ENCODE results near the gene UBE2O.

Gene UBE2O

DNA sequence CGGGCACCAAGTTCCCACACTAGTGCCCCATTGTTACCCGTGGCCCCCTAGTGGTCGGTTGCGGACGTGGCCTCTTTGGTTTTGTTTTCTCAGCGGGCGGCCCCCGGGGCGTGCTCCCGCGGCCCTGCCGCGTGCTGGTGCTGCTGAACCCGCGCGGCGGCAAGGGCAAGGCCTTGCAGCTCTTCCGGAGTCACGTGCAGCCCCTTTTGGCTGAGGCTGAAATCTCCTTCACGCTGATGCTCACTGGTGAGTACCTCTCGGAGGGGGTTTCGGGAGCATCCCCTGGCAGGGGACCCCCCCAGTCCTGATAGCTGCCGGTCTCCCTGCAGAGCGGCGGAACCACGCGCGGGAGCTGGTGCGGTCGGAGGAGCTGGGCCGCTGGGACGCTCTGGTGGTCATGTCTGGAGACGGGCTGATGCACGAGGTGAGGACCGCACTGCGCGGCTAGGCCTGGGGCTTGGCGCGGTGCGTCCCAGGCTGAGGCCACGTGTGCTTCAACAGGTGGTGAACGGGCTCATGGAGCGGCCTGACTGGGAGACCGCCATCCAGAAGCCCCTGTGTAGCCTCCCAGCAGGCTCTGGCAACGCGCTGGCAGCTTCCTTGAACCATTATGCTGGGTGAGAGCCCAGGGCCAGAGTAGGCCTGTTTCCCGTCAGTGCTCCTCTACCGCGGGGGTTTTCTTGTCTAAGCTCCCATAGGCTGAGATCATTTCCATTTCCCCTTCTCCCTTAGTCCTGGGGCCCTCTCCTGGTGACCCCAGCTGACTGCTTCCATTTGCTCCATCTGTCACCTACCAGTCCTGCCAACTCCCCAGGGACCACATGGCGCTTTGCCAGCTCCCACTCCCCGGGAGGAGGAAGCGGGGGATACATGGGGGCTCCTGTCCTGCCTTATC lies 66.8 kb downstream of the UBE2O start:
- DNase-seq, result peak; percentile 85

- peak; percentile 55 for DNase-seq
These were observed 67.7 kb downstream of the UBE2O start for GRCh38 chr17:76384987-76385891.

GRCh38 chr17:76384222-76384986 lies 68.5 kb downstream of the UBE2O start, which contains the start of gene SPHK1:
TSS of gene SPHK1 (plus strand) at chr17:76384609. CDS start at chr17:76385645, 1,036 bp downstream.
- peak; percentile 72 for DNase-seq

DNA sequence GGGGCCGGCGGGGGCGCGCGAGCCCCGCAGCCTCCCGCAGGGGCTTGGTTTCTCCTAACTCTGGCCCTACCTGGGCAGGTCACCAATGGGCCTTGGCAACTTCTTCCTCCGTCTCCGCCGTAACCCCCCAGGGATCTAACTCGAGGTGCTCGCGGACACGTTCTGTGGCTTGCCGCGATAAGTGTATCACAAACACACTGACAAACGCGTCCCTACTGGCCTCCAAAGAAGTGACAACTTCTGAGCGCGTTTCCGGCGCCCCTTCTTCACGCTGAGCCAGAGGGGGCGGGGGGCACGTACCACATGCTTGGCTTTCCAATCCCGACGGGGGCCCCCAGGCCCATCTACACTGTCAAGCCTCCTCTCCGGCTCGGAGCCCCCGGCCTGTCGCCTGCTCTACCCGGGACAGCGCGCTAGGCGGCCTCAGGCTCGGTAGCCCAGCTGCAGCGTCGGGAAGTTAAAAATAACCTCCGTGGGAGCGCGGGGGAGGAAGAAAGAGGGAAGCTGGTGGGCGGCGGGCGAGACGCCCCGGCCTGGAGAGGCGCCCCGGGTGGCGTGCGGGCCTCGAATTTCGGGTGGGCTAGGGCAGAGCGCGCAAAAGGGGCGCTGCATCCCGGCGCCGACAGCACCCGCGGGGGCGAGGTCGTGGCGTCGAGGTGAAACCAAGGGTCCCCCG lies 69.3 kb downstream of the UBE2O start:
- peak; percentile 54 for DNase-seq

DNA sequence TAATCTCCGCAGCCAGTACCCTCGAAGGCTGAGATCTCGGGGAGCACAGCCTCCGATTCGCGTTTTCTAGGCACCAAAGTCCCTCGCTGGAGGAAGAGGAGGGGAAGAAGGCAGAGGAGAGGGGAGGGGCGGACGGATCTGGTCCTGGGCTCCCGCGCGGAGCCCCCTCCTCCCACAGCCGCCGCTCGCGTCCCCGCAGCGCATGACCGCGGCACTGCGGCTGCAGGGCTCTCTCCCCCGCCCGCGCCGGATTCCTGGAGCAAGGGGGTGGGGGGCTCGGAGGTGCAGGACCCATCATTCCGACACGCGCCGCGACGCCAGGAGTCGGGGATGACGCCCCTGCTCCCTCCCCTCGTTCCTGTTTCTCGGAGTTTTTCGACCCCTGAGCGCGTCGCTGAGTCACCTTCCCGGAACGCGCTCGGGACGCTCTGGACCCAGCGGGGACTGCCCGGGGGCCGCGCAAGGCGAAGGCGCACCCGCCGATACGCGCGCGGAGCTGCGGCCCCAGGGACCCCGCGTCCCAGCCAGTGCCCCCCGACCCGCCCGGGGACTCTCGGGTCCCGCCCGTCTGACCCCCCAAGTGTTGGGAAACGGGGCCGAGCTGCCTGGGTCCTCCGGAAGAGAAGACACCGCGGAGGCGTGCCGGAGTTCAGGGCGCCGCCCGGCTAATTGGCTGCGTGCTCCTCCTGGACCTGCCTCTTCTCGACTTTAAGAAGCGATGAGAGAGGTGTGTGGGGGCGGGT lies 70.0 kb downstream of the UBE2O start:
- DNase-seq, result peak; percentile 68

DNA sequence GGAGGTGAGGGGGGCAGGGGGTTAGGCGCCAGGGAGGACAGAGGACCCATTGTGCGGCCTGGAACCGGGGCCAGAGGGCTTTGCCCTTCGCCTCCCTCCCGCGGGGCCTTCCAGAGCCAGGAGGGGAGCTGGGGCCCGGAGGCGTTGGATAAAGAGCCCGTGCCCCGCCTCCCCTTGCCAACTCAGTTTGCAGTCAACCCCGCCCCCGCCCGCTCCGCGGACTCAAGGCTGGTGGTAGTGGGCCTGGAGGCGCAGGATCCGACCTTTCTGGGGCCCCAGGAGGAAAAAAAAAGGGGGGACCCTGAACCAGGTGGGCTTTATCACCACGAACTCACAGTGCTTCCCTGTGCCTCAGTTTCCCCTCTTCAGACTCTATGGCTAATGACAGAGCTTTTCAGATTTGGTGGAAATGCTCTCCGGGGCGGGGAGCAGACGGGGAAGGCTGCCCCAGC lies 70.6 kb downstream of the UBE2O start:
- peak; percentile 46 for DNase-seq

- DNase-seq, result no peak
These were observed 71.2 kb downstream of the UBE2O start for GRCh38 chr17:76381633-76382350.

DNA sequence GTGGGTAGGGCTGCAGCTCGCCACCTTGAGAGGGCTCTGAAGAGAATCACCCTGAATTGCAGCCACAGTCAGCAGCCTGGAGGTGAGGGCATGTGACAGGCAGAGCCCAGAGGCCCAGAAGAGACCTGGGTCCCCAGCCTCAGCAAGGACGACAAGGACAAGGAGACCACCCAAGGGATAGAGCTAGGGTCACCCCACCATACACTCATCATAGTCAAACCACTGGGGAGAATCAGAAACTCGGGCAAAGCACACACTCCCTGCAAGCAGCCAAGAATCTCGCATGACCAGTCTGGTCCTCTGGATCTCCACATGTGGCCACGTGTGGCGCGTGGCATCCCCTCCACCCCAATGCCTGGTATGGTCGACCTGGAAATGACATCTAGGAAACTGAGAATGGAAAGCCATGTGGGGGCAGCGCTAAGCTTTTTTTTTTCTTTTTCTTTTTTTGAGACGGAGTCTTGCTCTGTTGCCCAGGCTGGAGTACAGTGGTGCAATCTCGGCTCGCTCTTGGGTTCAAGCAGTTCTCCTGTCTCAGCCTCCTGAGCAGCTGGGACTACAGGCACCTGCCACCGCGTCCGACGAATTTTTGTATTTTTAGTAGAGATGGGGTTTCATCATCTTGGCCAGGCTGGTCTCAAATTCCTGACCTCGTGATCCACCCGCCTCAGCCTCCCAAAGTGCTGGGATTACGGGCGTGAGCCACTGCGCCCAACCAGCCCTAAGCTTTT lies 73.1 kb downstream of the UBE2O start:
- no peak for DNase-seq

- no peak for DNase-seq
These were observed 73.7 kb downstream of the UBE2O start for GRCh38 chr17:76379275-76379641.

GRCh38 chr17:76378548-76379274 lies 74.2 kb downstream of the UBE2O start:
- no peak for DNase-seq

DNA sequence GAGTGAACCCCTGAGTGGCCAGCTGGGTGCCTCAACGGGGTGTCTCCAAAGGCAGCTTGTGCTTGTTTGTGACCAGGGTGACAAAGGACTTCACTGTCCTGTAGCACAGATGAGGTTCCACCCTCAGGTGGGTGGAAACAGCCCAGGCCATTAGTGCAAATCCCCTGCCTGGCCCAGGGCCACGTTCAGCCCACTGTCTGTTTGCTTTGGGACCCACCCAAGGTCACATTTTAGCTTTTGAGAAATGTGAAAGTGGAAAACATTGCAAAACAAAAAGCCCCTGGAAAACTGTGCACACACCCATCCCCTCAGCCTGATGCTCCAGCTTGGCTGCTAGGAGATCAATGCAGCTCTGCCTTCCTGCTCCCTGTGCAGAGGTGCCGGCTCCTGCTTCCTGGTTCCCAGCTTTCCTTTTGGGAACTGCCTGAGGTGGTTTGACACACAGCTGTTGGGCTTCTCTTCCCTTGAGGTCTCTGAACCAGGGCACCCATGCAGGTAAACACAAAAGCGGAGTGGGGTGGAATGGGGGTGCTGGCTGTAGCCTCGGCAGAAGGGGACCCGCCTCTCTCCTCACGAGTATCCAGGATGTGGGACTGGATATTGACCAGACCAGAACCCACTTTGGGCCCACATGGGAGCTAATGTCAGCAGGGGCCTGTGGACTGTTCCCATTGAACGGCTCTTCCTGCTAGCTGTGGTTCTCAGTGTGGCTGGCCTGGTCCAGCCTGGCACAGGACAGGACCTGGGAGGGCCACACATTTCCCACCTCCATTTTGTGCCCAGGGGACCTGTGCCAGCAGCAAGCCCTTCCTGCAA lies 76.4 kb downstream of the UBE2O start:
- no peak for DNase-seq

GRCh38 chr17:76371656-76372628 lies 81.0 kb downstream of the UBE2O start:
- DNase-seq, result no peak

DNA sequence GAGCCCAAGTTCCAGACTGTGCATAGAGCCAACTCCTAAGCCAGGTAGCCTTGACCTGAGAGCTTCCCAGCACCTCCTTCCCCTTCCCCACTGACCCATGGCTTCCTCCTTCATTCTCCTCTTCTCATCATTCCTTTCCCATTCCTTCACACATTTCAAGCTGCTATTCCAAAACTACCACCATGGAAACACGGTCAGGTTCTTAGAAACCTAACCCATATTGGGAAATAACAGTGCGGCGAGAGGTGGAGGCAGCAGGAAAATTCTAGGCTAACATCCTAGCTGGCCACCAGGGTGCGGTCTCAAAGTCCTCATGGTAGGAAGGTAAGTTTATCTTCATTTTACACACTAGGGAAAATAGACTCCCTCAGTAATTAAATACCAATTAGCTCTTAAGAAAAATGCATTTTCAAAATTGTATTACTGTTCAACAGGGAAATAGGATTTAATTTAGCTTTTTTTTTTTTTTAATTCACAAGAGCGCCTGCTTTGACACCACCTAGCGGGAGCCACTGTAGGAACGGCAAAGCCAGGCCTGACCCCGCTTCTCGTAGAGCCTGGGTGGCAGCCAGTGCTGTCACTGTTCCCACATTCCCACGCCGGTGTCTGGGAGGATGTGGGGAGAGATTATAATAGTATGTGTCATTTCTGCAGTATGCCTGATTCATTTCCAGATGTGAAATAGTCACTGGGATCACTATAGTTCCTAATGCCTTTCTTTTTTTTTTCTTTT lies 82.5 kb downstream of the UBE2O start:
- DNase-seq, result no peak

DNA sequence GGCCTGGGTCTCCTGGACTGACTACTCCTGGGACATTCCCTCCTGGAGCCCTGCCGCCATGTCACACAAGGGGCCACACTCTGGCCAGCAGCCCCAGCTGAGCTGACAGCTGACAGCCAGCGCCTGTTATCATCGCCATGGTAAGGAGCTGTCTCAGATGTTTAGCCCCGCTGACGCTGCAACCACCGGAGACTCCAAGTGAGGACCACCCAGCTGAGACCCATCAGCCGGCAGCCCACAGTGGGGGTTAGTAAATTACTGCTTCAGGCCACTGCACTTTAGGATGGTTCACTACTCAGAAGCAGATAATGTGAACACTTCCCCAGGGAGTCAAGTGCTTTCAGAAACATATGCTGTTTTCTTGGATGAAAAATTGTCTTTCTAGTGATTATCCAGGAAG lies 83.1 kb downstream of the UBE2O start:
- no peak for DNase-seq

GRCh38 chr17:76369379-76369778 lies 83.6 kb downstream of the UBE2O start:
- DNase-seq, result no peak

DNA sequence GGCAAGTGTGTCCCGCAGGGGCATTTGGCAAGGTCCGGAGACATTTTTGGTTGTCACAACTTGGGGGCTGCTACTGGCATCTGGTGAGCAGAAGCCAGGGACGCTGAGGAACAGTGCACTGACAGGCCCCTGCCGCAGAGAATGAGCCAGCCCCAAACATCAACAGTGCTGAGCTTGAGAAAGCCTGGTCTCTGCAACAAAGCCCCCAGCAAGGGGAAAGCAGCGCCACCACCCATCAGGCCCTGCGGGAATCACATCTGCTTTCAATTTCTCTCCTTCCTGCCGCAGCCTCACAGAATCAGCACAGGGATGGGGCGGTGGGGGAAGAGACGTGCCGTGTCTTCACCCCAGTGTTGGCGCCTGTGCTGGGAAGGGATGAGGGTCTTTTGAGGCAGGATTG lies 84.4 kb downstream of the UBE2O start:
- DNase-seq, result no peak
